ENCODE data around the gene WDR81.
"Not testable (repeated sequence)": the region's sequence is repeated elsewhere in the genome, so short reads cannot be mapped to it uniquely, and the experiment has no call there.

The WDR81 gene

DNA sequence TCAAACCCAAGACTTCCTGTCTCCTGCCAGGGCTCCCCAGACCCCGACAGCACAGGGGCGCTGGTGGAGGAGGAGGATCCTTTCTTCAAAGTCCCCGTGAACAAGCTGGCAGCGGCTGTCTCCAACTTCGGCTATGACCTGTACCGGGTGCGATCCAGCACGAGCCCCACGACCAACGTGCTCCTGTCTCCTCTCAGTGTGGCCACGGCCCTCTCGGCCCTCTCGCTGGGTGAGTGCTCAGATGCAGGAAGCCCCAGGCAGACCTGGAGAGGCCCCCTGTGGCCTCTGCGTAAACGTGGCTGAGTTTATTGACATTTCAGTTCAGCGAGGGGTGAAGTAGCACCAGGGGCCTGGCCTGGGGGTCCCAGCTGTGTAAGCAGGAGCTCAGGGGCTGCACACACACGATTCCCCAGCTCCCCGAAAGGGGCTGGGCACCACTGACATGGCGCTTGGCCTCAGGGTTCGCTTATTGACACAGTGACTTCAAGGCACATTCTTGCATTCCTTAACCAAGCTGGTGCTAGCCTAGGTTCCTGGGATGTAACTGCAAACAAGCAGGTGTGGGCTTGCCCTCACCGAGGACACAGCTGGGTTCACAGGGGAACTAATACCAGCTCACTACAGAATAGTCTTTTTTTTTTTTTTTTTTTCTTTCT, 45.4 kb downstream of the WDR81 start:
- peak overlapping the region; percentile 34 for H3K4me3 ChIP-seq (ENCODE audit: low read length)
- DNase-seq (ENCODE audit: low read depth, low spot score), result peak; percentile 30

GRCh38 chr17:1773000-1773695, 48.6 kb downstream of the WDR81 start:
- H3K4me3 ChIP-seq (ENCODE audit: low read length); DNase-seq (ENCODE audit: low read depth, low spot score): not testable (repeated sequence)

- no peak overlapping the region for H3K4me3 ChIP-seq (ENCODE audit: low read length)
Measured at GRCh38 chr17:1773696-1774181, 49.2 kb downstream of the WDR81 start.

GRCh38 chr17:1774390-1775176, 50.1 kb downstream of the WDR81 start:
- no peak overlapping the region for H3K4me3 ChIP-seq (ENCODE audit: low read length)
- DNase-seq (ENCODE audit: low read depth, low spot score), result no peak

More at GRCh38 chr17:1773696-1774181, 49.2 kb downstream of the WDR81 start:
- DNase-seq (ENCODE audit: low read depth, low spot score), result no peak

DNA sequence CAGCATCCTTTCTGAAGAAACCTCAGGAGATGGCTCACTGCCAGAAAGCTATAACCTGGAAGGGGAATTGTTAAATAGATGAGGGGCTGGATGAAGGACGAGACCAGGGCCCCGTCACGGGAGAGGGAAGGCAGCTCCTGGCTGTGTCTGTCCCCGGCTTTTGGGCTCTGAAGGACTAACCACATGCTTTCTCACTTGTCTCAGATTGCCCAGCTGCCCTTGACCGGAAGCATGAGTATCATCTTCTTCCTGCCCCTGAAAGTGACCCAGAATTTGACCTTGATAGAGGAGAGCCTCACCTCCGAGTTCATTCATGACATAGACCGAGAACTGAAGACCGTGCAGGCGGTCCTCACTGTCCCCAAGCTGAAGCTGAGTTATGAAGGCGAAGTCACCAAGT, 51.8 kb downstream of the WDR81 start:
- H3K4me3 ChIP-seq (ENCODE audit: low read length), result no peak overlapping the region
- no peak for DNase-seq (ENCODE audit: low read depth, low spot score)

DNA sequence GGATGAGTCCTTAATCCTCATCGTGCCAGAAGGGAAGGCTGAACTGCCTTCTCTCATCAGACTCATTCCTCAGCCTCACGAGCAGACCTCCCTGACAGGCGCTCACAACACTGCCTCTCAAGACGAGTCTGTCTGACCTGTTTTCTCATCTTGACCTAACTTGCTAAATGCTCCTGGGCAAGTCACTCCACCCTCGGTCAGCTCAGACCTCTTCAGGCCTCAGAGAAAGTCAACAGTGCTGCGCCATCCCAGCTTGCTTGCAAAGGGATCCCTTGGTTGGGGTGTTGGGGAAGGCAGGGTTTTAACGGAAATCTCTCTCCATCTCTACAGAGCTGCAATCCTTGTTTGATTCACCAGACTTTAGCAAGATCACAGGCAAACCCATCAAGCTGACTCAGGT, 52.4 kb downstream of the WDR81 start:
- no peak overlapping the region for H3K4me3 ChIP-seq (ENCODE audit: low read length)
- DNase-seq (ENCODE audit: low read depth, low spot score), result no peak

DNA sequence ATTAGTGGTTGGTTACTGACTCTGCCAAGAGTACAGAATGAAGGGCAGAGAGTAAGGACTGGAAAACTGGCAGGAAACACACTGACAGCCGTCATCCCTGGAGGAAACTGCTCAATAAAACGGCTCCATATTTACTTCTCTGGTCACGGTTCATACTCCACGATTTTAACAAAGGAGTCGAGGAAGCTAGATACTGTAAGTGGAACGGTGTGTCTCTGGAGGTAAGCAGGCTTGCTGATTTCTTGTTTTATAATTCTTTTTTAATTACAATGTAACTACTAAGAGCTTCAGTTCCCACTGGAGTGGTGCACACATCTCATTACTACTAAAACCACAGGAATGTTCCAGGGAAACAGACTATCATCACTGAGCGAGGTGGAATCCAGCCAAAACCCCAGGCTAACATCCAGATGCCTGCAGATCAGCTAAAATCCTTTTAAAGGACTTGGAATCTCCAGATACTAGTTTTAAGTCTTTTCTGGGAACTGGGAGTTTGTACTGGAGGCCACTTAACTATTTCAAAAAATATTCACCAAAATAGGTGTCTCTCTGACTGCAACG, 55.1 kb downstream of the WDR81 start:
- DNase-seq (ENCODE audit: low read depth, low spot score), result no peak

GRCh38 chr17:1782171-1782567, 57.7 kb downstream of the WDR81 start:
- DNase-seq (ENCODE audit: low read depth, low spot score), result no peak
- H3K4me3 ChIP-seq (ENCODE audit: low read length), result no peak overlapping the region

More for the DNA sequence above, 55.1 kb downstream of the WDR81 start:
- H3K4me3 ChIP-seq (ENCODE audit: low read length), result no peak overlapping the region

GRCh38 chr17:1783271-1783670, 58.8 kb downstream of the WDR81 start:
- no peak for DNase-seq (ENCODE audit: low read depth, low spot score)
- no peak overlapping the region for H3K4me3 ChIP-seq (ENCODE audit: low read length)

DNA sequence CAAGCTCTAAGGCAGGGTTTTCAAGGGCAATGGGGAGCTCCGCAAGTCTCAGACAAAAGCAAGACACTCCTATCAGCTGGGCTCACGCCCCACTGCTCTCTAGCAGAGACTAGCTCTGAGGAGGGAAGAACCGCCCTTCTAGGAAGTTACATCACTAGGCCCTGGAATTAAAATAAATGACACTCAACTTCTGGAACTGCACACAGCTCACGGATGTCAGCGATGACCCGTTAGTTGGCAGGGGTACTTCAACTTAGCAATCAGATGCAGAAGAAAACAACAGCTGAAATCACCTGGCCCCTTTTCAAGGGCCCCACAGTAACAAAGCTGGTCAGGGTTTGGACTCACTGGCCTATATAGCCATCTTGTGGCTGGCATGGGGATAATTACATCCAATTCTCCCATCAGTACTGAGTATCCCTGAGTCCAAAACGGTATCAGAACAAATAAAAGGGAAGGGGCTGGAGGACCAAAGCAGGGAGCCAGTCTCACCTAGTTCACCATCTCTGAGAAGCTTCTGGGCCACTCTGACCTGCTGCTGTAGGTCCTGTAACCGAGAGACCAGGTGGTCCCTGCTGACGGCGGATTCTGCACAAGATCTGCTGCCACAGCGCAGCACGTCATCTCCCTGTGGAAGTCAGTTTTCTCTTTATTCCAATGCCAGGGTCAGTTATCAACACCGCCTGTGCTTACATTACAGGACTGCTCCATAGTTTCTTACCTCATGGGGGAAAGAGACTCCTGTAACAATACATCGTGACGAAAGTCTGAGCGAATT, 59.5 kb downstream of the WDR81 start:
- no peak for DNase-seq (ENCODE audit: low read depth, low spot score)
- H3K4me3 ChIP-seq (ENCODE audit: low read length), result no peak overlapping the region

- H3K4me3 ChIP-seq (ENCODE audit: low read length), result no peak overlapping the region
- DNase-seq (ENCODE audit: low read depth, low spot score), result no peak
Measured at GRCh38 chr17:1785930-1786329, 61.4 kb downstream of the WDR81 start.

DNA sequence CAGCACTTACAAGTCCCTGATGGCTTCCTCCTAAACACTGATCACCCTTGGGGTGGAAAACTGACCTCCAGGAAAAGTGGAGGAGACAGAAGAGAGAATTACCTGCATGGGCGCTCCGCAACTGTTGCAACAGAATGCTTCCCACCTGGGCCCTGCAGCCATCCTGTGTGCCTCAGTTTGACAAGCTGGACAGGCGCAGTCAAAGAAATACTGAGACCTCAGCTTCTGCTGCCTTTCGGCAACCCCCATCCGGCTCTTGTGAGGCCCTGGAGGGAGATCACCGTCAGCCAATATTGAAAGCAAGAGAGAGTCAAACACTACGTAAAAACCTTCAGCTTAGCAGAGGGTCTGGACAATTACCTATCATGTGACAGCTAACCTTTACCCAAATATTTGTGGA, 62.2 kb downstream of the WDR81 start:
- no peak for DNase-seq (ENCODE audit: low read depth, low spot score)
- no peak overlapping the region for H3K4me3 ChIP-seq (ENCODE audit: low read length)

GRCh38 chr17:1787301-1787902, 62.9 kb downstream of the WDR81 start:
- no peak overlapping the region for H3K4me3 ChIP-seq (ENCODE audit: low read length)
- DNase-seq (ENCODE audit: low read depth, low spot score), result no peak

Data from Jurkat, Clone E6-1 (cell line).